Measurements from ENCODE around the gene TLX3.

TLX3 gene

GRCh38 chr5:171335616-171336015 lies 26.6 kb downstream of the TLX3 start:
- no peak for TF ChIP-seq CTCF (IDR thresholded peaks at IDR 0.05; ENCODE audit: low read depth, low read length)
- H3K4me3 ChIP-seq (ENCODE audit: low read depth, low read length): no peak overlapping the region

GRCh38 chr5:171336521-171337209 lies 27.6 kb downstream of the TLX3 start:
- TF ChIP-seq CTCF (IDR thresholded peaks at IDR 0.05; ENCODE audit: low read depth, low read length): peak; percentile 81
- H3K4me3 ChIP-seq (ENCODE audit: low read depth, low read length): peak overlapping the region; percentile 62

GRCh38 chr5:171337210-171337569 lies 28.1 kb downstream of the TLX3 start:
- H3K4me3 ChIP-seq (ENCODE audit: low read depth, low read length): peak overlapping the region; percentile 62
- TF ChIP-seq CTCF (IDR thresholded peaks at IDR 0.05; ENCODE audit: low read depth, low read length): no peak

GRCh38 chr5:171340042-171340441 lies 31.0 kb downstream of the TLX3 start:
- no peak for TF ChIP-seq CTCF (IDR thresholded peaks at IDR 0.05; ENCODE audit: low read depth, low read length)

DNA sequence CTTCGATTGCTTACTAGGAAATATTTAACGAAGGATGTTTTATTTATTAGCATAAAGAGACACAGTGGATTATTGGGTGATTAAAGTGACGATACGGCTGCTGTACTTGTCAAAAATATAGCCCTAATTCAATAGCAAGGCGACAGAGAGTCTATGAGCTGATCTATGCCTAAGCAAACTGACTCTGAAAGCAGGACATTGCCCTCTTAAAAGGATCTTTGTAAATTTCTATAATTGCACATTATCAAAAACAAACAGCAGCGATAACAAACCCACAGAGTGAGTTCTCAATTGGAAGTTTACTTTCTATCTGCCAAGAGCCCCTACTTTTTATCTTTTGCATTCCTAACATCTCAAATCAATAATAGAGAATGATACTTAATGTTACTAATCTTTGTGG lies 31.4 kb downstream of the TLX3 start:
- TF ChIP-seq CTCF (IDR thresholded peaks at IDR 0.05; ENCODE audit: low read depth, low read length): no peak
- no peak overlapping the region for H3K4me3 ChIP-seq (ENCODE audit: low read depth, low read length)

More at GRCh38 chr5:171340042-171340441, 31.0 kb downstream of the TLX3 start:
- no peak overlapping the region for H3K4me3 ChIP-seq (ENCODE audit: low read depth, low read length)

- H3K4me3 ChIP-seq (ENCODE audit: low read depth, low read length): no peak overlapping the region
- peak; percentile 49 for TF ChIP-seq CTCF (IDR thresholded peaks at IDR 0.05; ENCODE audit: low read depth, low read length)
Observed at GRCh38 chr5:171342362-171343111, 33.5 kb downstream of the TLX3 start.

DNA sequence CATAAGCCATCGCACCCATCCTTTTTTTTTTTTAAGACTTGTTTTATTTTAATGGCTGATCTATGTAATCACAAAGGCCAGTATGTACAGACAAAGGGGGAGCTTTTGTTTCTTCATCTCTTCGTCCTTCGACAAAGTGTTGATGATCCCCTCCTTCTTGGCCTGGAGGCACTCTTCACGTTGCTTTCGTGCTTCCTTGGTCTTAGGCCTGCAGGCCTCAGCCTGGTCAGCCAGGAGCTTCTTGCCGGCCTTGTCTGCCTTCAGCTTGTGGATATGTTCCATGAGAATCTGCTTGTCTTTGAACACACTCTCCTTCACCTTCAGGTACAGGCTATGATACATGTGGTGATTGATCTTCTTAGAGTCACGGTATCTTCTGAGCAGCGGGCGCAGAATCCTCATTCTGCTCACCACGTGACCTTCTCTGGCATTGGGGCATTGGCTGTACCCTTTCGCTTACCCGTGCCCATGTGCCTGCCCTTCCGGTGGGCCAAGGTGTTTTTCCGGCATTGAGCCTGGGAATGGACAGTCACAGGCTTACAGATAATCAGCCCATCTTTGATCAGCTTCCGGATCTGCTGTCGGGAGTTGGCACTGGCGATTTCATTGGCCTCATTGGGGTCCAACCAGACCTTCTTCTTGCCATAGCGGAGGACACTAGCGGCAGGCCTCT lies 36.0 kb downstream of the TLX3 start:
- TF ChIP-seq CTCF (IDR thresholded peaks at IDR 0.05; ENCODE audit: low read depth, low read length): no peak
- H3K4me3 ChIP-seq (ENCODE audit: low read depth, low read length): no peak overlapping the region
